Naive thymus-derived CD4-positive, alpha-beta T cell (primary cell): ENCODE results near the gene DNAJC11. TPM values are rescaled to one million over a fixed set of nuclear protein-coding genes. Genes with fewer than 3 reads are reported as not detected.
"Not testable (repeated sequence)": the region's sequence is repeated elsewhere in the genome, so short reads cannot be mapped to it uniquely, and the experiment has no call there.

Experiments
- ATAC-seq: fragments of 150-1000 bp; cut with Tn5 transposase; 2 replicates; pipeline ENCODE4 v1.10.0; 2021; ENCODE audit warnings: mild to moderate bottlenecking, moderate library complexity
- CTCF ChIA-PET: fragments of 350-600 bp; sonication (Branson Sonifier 250); formaldehyde crosslinking; loops from one replicate; lab custom pipeline; 2021; ENCODE audit warnings: antibody characterized with exemption; lab: Charles Lee
- POLR2A ChIA-PET: fragments of 350-600 bp; sonication (Branson Sonifier 250); formaldehyde crosslinking; loops from one replicate; lab custom pipeline; 2021; ENCODE audit warnings: antibody characterized with exemption, inconsistent platforms; lab: Charles Lee
- DNase-seq, 9 donors: peaks; one replicate each; pipeline versions ENCODE4 v3.0.0 to v3.0.0-alpha.2; 2020 to 2022; ENCODE audit warnings: mixed read lengths in 1 of 9
- H3K27ac ChIP-seq: one replicate; pipeline ENCODE4 v1.7.0; 2013; ENCODE audit warnings: mild to moderate bottlenecking, low read depth, low read length, moderate library complexity
- H3K27me3 ChIP-seq, 2 donors: one replicate each; pipeline ENCODE4 v1.7.0; 2013; ENCODE audit warnings: low read length in 2 of 2, mild to moderate bottlenecking in 2 of 2, moderate library complexity in 2 of 2; ENCODE audit not compliant: control insufficient read depth in 2 of 2, insufficient read depth in 2 of 2
- H3K36me3 ChIP-seq, 3 experiments: 1 replicate in 2 of 3; 2 replicates in 1 of 3; pipeline ENCODE4 v1.7.0; 2013; ENCODE audit warnings: low read length in 3 of 3, mild to moderate bottlenecking in 3 of 3, moderate library complexity in 1 of 3; ENCODE audit not compliant: insufficient read depth in 3 of 3, control insufficient read depth in 2 of 3
- H3K4me1 ChIP-seq, 2 donors: one replicate each; pipeline ENCODE4 v1.7.0; 2013; ENCODE audit warnings: low read length in 2 of 2, mild to moderate bottlenecking in 2 of 2, moderate library complexity in 1 of 2; ENCODE audit not compliant: control insufficient read depth in 2 of 2, insufficient read depth in 2 of 2
- H3K4me3 ChIP-seq: 2 replicates; pipeline ENCODE4 v1.7.0; 2013; ENCODE audit warnings: mild to moderate bottlenecking, low read length
- H3K9me3 ChIP-seq, 3 experiments: 1 replicate in 2 of 3; 2 replicates in 1 of 3; pipeline ENCODE4 v1.7.0; 2013; ENCODE audit warnings: low read length in 3 of 3; ENCODE audit not compliant: control insufficient read depth in 2 of 3
- H3K27ac Mint-ChIP-seq, 9 donors: one replicate each; pipeline ENCODE4 v1.8.0; 2020 to 2022; ENCODE audit warnings: mixed read lengths in 9 of 9, mild to moderate bottlenecking in 8 of 9, moderate library complexity in 5 of 9, inconsistent platforms in 2 of 9
- H3K27me3 Mint-ChIP-seq, 5 donors: one replicate each; pipeline ENCODE4 v1.8.0; 2021 to 2022; ENCODE audit warnings: mixed read lengths in 5 of 5, mild to moderate bottlenecking in 1 of 5
- H3K36me3 Mint-ChIP-seq, 5 donors: one replicate each; pipeline ENCODE4 v1.8.0; 2020 to 2022; ENCODE audit warnings: mixed read lengths in 5 of 5, mild to moderate bottlenecking in 3 of 5, inconsistent platforms in 1 of 5
- H3K4me1 Mint-ChIP-seq, 7 donors: one replicate each; pipeline ENCODE4 v1.8.0; 2020 to 2022; ENCODE audit warnings: mixed read lengths in 7 of 7, mild to moderate bottlenecking in 3 of 7, inconsistent platforms in 1 of 7
- H3K4me3 Mint-ChIP-seq, 10 donors: one replicate each; pipeline ENCODE4 v1.8.0; 2020 to 2022; ENCODE audit warnings: mild to moderate bottlenecking in 10 of 10, mixed read lengths in 10 of 10, moderate library complexity in 6 of 10, inconsistent platforms in 2 of 10
- H3K9me3 Mint-ChIP-seq, 11 donors: one replicate each; pipeline ENCODE4 v1.8.0; 2020 to 2022; ENCODE audit warnings: mixed read lengths in 11 of 11, mild to moderate bottlenecking in 4 of 11, inconsistent platforms in 1 of 11, moderate library complexity in 1 of 11
- intact Hi-C, 2 donors: fragments of 100-400 bp; cut with micrococcal nuclease; formaldehyde crosslinking; loops; one replicate each; pipeline ENCODE4 v1.15.1; 2023
- polyA plus RNA-seq, 2 donors: library from polyadenylated mRNA; unstranded; fragments of 300-500 nt; fragmentation: Illumina TruSeq; gene quantifications; one replicate each; pipeline ENCODE4 v1.2.3, GENCODE V29; 2021
- total RNA-seq, 6 experiments: library from RNA in 5 of 6; stranded (reverse) in 5 of 6; gene quantifications; 1 replicate in 5 of 6; 2 replicates in 1 of 6; pipeline ENCODE4 v1.2.3 and lab custom pipeline; 2021 to 2026

DNAJC11 gene
- total and polyA plus RNA-seq, 7 experiments from 2014 or later, result 19.2 to 49.7 (median 42.9) TPM

DNA sequence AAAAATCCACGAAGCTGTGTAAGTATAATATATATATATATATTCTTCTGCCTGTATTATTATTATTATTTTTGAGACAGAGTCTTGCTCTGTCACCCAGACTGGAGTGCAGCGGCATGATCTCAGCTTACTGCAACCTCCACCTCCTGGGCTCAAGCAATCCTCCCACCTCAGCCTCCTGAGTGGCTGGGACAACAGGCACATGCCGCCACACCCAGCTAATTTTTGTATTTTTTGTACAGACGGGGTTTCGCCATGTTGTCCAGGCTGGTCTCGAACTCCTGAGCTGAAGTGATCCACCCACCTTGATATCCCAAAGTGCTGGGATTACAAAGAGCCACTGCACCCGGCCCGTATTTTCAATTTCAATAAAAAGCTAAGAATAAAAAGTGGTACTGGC is 101.6 kb downstream of the DNAJC11 start:
- not testable (repeated sequence) for H3K27me3 Mint-ChIP-seq, DNase-seq, H3K9me3 Mint-ChIP-seq, ATAC-seq, H3K9me3 ChIP-seq, H3K27me3 ChIP-seq
- Mint-ChIP-seq H3K4me3 (peak overlapping the region; percentile 89 to 99 (median 96)), H3K27ac (peak overlapping the region; percentile 65 to 97 (median 93)), H3K4me1 (peaks cover 13 to 66% (median 49%) of the 10 kb centered on the region in 7 donors), H3K36me3 (peaks cover 0 to 21% (median 4%) of the 10 kb centered on the region in 5 donors)
- intact Hi-C loops, result loop anchor here (2.0 to 5.0 kb wide), 8 partner anchors 55 to 608 kb away; partner anchors contain the start of genes NPHP4 (in 2 of the 2), ACOT7 (in 1 of the 2), CAMTA1 (in 1 of the 2) and ICMT (in 1 of the 2)
- CTCF ChIA-PET, result interaction anchor here (1.0 to 3.6 kb wide), 8 partner anchors 12 to 112 kb away, joined by 3 to 17 read pairs (median 6); partner anchors contain the start of genes NOL9, PLEKHG5, TAS1R1 and THAP3
- peak overlapping the region; percentile 94 for H3K27ac ChIP-seq
- peaks cover 37 to 46% of the 10 kb centered on the region in 2 donors for H3K4me1 ChIP-seq
- POLR2A ChIA-PET, result interaction anchor here (0.7 to 15.1 kb wide), 16 partner anchors 8 to 140 kb away, joined by 3 to 246 read pairs (median 10); partner anchors contain the start of genes NOL9, PHF13, TAS1R1 and THAP3
- H3K36me3 ChIP-seq, result peaks cover 0 to 44% (median 16%) of the 10 kb centered on the region in 3 experiments
- H3K4me3 ChIP-seq, result peak overlapping the region; percentile 98

DNA sequence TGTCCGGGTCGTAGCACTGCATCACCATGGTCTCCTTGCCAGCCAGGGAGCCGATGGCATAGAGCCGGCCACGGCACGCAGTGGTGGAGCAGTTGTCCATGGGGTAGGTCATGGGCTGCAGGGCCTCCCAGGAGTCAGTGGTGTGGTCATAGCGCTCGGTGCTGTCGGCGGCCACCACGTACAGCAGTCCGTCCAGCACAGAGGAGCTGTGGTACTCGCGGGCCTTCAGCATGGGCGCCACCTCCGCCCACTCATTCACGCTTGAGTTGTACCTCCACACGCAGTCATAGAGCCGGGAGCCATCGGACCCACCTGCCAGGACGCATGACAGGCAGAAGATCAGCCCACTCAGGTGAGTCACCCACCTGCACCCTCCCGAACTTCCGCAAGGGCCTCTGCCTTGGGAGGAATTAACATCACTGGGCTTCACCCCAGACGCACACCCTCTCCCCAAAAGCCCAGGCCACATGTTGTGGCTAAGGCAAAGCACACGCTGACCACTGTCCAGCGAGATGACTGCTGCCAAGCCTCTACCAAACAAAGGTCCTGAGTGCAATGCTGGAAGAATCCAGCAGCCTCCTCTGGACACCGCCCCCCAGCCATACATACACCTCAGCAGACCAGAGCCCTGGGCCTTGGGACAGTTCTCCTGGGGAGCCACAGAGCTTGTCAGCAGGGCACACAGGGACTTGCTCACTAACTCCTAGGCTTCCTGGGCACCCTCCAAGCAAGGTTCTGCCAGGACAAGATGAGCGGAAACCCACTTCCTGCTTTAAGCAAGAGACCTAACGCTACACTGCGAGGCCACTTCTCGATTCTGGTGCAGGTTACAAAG is 102.3 kb downstream of the DNAJC11 start:
- peak overlapping the region; percentile 94 for H3K27ac ChIP-seq
- intact Hi-C loops, result no loop called here
- H3K4me3 ChIP-seq, result peak overlapping the region; percentile 72
- H3K36me3 ChIP-seq, result peaks cover 0 to 50% (median 16%) of the 10 kb centered on the region in 3 experiments
- Mint-ChIP-seq H3K36me3 (peaks cover 0 to 24% (median 5%) of the 10 kb centered on the region in 5 donors), H3K27me3 (no peaks in the 10 kb centered on the region), H3K4me1 (peaks cover 13 to 67% (median 48%) of the 10 kb centered on the region in 7 donors), H3K4me3 (peak overlapping the region; percentile 89 to 99 (median 96)), H3K27ac (peak overlapping the region; percentile 59 to 97 (median 88)), H3K9me3 (peaks cover 0 to 2% (median 0%) of the 10 kb centered on the region in 11 donors)
- CTCF ChIA-PET, result interaction anchor here (1.0 to 2.0 kb wide), 8 partner anchors 13 to 111 kb away, joined by 3 to 9 read pairs (median 6); partner anchors contain the start of genes PLEKHG5, THAP3 and ZBTB48
- POLR2A ChIA-PET, result interaction anchor here (0.6 to 15.1 kb wide), 17 partner anchors 8 to 139 kb away, joined by 3 to 246 read pairs (median 9); partner anchors contain the start of genes NOL9, PHF13, TAS1R1 and THAP3
- no peaks in the 10 kb centered on the region for H3K9me3 ChIP-seq
- H3K27me3 ChIP-seq, result no peaks in the 10 kb centered on the region
- peak in 8 of 9 donors; percentile 38 to 69 (median 61) for DNase-seq
- peaks cover 30 to 45% of the 10 kb centered on the region in 2 donors for H3K4me1 ChIP-seq
- ATAC-seq, result no peak

GRCh38 chr1:6597777-6598131 is 103.9 kb downstream of the DNAJC11 start:
- Mint-ChIP-seq H3K27ac (peak overlapping the region in 1 of 9 donors; percentile 21), H3K4me1 (peaks cover 6 to 60% (median 39%) of the 10 kb centered on the region in 7 donors), H3K36me3 (peaks cover 0 to 24% (median 5%) of the 10 kb centered on the region in 5 donors), H3K9me3 (peaks cover 0 to 2% (median 0%) of the 10 kb centered on the region in 11 donors), H3K4me3 (peak overlapping the region in 5 of 10 donors; percentile 27 to 96 (median 43)), H3K27me3 (no peaks in the 10 kb centered on the region)
- no peak overlapping the region for H3K4me3 ChIP-seq
- peaks cover 24 to 36% of the 10 kb centered on the region in 2 donors for H3K4me1 ChIP-seq
- CTCF ChIA-PET, result interaction anchor here (0.5 to 2.0 kb wide), 4 partner anchors 20 to 94 kb away, joined by 3 to 7 read pairs (median 3); no protein-coding TSS in a partner anchor
- intact Hi-C loops, result no loop called here
- POLR2A ChIA-PET, result interaction anchor here (0.6 to 15.1 kb wide), 7 partner anchors 9 to 55 kb away, joined by 3 to 246 read pairs (median 3); partner anchors contain the start of genes THAP3 and ZBTB48
- DNase-seq, result no peak
- H3K9me3 ChIP-seq, result no peaks in the 10 kb centered on the region
- H3K27ac ChIP-seq, result no peak overlapping the region
- no peak for ATAC-seq
- no peaks in the 10 kb centered on the region for H3K27me3 ChIP-seq
- peaks cover 0 to 63% (median 16%) of the 10 kb centered on the region in 3 experiments for H3K36me3 ChIP-seq

- H3K27me3 Mint-ChIP-seq, result no peaks in the 10 kb centered on the region
- peaks cover 6 to 65% (median 39%) of the 10 kb centered on the region in 7 donors for H3K4me1 Mint-ChIP-seq
- Histone ChIP-seq H3K36me3 (peaks cover 0 to 66% (median 16%) of the 10 kb centered on the region in 3 experiments), H3K27ac (peak overlapping the region; percentile 3), H3K4me3 (no peak overlapping the region), H3K27me3 (no peaks in the 10 kb centered on the region), H3K4me1 (peaks cover 24 to 36% of the 10 kb centered on the region in 2 donors), H3K9me3 (no peaks in the 10 kb centered on the region)
- DNase-seq (no peak), ATAC-seq (no peak)
- ChIA-PET POLR2A (interaction anchor here (0.9 to 15.1 kb wide), 5 partner anchors 8 to 33 kb away, joined by 3 to 246 read pairs (median 3); partner anchors contain the start of genes THAP3 and ZBTB48), CTCF (interaction anchor here (0.5 to 2.0 kb wide), 4 partner anchors 21 to 94 kb away, joined by 3 to 7 read pairs (median 3); no protein-coding TSS in a partner anchor)
- H3K4me3 Mint-ChIP-seq, result peak overlapping the region in 6 of 10 donors; percentile 27 to 96 (median 40)
- intact Hi-C loops, result no loop called here
- peaks cover 0 to 24% (median 5%) of the 10 kb centered on the region in 5 donors for H3K36me3 Mint-ChIP-seq
- peaks cover 0 to 2% (median 0%) of the 10 kb centered on the region in 11 donors for H3K9me3 Mint-ChIP-seq
- peak overlapping the region in 2 of 9 donors; percentile 43 to 57 for H3K27ac Mint-ChIP-seq
Measured at GRCh38 chr1:6596886-6597776, 104.5 kb downstream of the DNAJC11 start.

DNA sequence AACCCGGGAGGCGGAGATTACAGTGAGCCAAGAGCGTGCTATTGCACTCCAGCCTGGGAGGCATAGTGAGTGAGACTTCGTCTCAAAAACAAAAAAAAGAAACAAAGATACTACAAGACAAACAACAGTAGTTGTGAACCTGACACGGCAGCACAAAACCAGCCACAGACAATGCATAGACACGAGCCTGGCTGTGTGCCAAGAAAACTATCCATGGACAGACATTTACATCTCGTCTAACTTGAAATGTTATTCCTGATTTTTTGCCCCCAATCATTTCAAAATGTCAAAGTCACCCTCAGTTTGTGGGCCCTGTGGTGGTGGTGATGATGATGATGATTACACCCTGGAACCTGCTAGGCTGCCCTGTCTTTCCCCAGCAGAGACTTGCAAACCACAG is 105.3 kb downstream of the DNAJC11 start:
- peaks cover 0 to 24% (median 5%) of the 10 kb centered on the region in 5 donors for H3K36me3 Mint-ChIP-seq
- ChIA-PET POLR2A (interaction anchor here (1.4 to 15.1 kb wide), 2 partner anchors 26 to 32 kb away, joined by 3 to 246 read pairs; partner anchors contain the start of gene THAP3), CTCF (no interaction called here)
- peaks cover 0 to 2% (median 0%) of the 10 kb centered on the region in 11 donors for H3K9me3 Mint-ChIP-seq
- Histone ChIP-seq H3K4me1 (peaks cover 24 to 36% of the 10 kb centered on the region in 2 donors), H3K27ac (no peak overlapping the region), H3K36me3 (peaks cover 0 to 68% (median 16%) of the 10 kb centered on the region in 3 experiments), H3K27me3 (no peaks in the 10 kb centered on the region), H3K9me3 (no peaks in the 10 kb centered on the region), H3K4me3 (no peak overlapping the region)
- intact Hi-C loops, result no loop called here
- peak overlapping the region in 4 of 9 donors; percentile 17 to 57 (median 35) for H3K27ac Mint-ChIP-seq
- ATAC-seq, result no peak
- no peaks in the 10 kb centered on the region for H3K27me3 Mint-ChIP-seq
- peak overlapping the region in 6 of 10 donors; percentile 5 to 66 (median 34) for H3K4me3 Mint-ChIP-seq
- peaks cover 6 to 73% (median 45%) of the 10 kb centered on the region in 7 donors for H3K4me1 Mint-ChIP-seq
- DNase-seq, result no peak
